BJ (cell line): Measurements from ENCODE around the gene FSTL4. TPM values are rescaled to one million over a fixed set of nuclear protein-coding genes. Genes with fewer than 3 reads are reported as not detected.

Experiments
- CTCF ChIA-PET: fragments of 350-600 bp; formaldehyde crosslinking; extraction: SDS; loops from one replicate; lab custom pipeline; 2021; ENCODE audit warnings: antibody characterized with exemption, inconsistent platforms; lab: Yijun Ruan, JAX
- POLR2A ChIA-PET: fragments of 300-600 bp; sonication (Branson Sonifier 250); formaldehyde crosslinking; extraction: SDS; loops from one replicate; lab custom pipeline; 2021; ENCODE audit warnings: antibody characterized with exemption; lab: Charles Lee
- DNase-seq: peaks from one replicate; pipeline ENCODE4 v3.0.0-alpha.2; 2011; ENCODE audit warnings: low read depth
- H3K27me3 ChIP-seq: 2 replicates; pipeline ENCODE4 v1.6.0; 2011; ENCODE audit warnings: low read length; ENCODE audit not compliant: control insufficient read depth, insufficient read depth
- H3K36me3 ChIP-seq: 2 replicates; pipeline ENCODE4 v1.5.1; 2011; ENCODE audit warnings: low read length; ENCODE audit not compliant: control insufficient read depth, insufficient read depth
- H3K4me3 ChIP-seq: 2 replicates; pipeline ENCODE4 v1.5.1; 2011; ENCODE audit warnings: low read depth, mild to moderate bottlenecking, control low read depth, low read length
- polyA plus RNA-seq: library from polyadenylated mRNA; depleted of rRNA; stranded (reverse); fragments of >200 nt; gene quantifications from 2 replicates; pipeline ENCODE4 v1.2.3, GENCODE V29; 2011
- TF ChIP-seq, protein P1 (sequence below): IDR thresholded peaks from 2 replicates; pipeline ENCODE4 v1.5.1; 2011; ENCODE audit warnings: low read depth, mild to moderate bottlenecking, control low read depth, inconsistent platforms, low read length, moderate library complexity; ENCODE audit not compliant: insufficient read depth

The FSTL4 gene
- polyA plus RNA-seq, 1 experiment = not detected

DNA sequence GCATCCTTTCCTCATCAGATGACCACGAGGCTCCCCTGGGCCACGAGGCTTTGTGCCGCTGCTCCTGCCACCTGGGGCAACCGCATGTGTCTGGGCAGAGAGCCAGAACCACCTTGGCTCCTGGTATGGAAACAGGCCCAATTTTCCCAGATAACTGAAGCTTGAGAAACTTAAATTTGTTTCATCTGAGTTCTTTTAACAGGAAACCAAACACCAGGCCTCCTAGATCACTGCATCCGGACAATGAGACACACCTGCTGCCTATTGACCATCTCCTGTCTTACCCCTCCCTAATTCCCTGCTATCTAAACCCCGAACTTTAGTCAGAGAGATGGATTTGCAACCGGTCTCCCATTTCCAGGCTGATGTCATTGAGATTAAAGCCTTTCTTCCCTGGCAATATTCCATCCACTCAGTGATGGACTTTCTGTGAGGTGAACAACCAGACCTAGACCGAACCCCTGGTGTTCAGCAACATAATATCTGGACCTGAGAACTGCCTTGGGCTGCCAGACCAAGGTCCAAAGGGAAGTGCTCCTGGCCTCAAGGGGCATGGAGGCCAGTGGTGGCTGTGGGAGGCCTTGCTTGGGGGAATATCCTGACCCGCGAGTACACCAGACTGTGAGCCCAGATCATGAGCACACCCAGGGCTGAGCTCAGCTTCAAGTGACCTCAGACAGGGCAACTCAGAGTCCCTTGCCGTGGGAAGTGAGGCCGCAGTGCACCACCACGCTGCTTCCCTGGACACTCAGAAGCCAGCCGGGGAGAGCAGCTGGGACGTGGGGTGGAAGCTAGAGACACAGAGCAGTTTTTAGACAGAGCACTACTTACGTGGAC is 360.8 kb downstream of the FSTL4 start:
- ChIA-PET POLR2A (no interaction called here), CTCF (no interaction called here)
- Histone ChIP-seq H3K4me3 (no peak overlapping the region), H3K36me3 (no peaks in the 10 kb centered on the region), H3K27me3 (no peaks in the 10 kb centered on the region; the same call in 1 of the 2 replicates)
- DNase-seq = no peak
- TF ChIP-seq, protein P1, sequence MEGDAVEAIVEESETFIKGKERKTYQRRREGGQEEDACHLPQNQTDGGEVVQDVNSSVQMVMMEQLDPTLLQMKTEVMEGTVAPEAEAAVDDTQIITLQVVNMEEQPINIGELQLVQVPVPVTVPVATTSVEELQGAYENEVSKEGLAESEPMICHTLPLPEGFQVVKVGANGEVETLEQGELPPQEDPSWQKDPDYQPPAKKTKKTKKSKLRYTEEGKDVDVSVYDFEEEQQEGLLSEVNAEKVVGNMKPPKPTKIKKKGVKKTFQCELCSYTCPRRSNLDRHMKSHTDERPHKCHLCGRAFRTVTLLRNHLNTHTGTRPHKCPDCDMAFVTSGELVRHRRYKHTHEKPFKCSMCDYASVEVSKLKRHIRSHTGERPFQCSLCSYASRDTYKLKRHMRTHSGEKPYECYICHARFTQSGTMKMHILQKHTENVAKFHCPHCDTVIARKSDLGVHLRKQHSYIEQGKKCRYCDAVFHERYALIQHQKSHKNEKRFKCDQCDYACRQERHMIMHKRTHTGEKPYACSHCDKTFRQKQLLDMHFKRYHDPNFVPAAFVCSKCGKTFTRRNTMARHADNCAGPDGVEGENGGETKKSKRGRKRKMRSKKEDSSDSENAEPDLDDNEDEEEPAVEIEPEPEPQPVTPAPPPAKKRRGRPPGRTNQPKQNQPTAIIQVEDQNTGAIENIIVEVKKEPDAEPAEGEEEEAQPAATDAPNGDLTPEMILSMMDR = no peak

DNA sequence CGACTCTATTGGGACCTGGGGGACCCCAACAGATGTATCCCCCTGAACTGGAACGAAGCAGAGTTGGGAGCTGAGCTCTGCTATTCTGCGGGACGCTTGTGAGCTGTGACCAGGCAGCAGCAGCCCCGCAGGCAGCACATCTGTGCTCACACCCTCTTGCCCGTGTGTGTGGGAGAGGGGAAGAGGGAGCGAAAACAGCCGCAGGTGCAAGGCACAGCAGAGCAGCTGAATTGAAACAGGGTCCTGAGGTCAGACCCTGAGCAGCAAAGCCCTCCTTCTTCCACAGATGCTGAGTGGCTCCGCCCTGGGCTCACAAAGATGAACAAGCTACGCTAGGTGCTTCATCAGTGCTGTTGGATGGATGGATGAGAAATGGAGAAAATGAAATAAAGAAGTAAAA is 361.8 kb downstream of the FSTL4 start:
- no peak for DNase-seq
- POLR2A ChIA-PET = no interaction called here
- CTCF ChIA-PET = interaction anchor here (0.6 kb wide), 1 partner anchor 113 kb away, joined by 3 read pairs; no protein-coding TSS in a partner anchor
- Histone ChIP-seq H3K36me3 (no peaks in the 10 kb centered on the region), H3K4me3 (no peak overlapping the region), H3K27me3 (no peaks in the 10 kb centered on the region; the same call in 1 of the 2 replicates)
- TF ChIP-seq, protein P1 = no peak

- no peak for DNase-seq
- no peaks in the 10 kb centered on the region; the same call in 1 of the 2 replicates for H3K27me3 ChIP-seq
- no peak overlapping the region for H3K4me3 ChIP-seq
- CTCF ChIA-PET = no interaction called here
- POLR2A ChIA-PET = no interaction called here
- TF ChIP-seq, protein P1 = no peak
- H3K36me3 ChIP-seq = no peaks in the 10 kb centered on the region
Observed at GRCh38 chr5:133249593-133249992, 362.7 kb downstream of the FSTL4 start.

DNA sequence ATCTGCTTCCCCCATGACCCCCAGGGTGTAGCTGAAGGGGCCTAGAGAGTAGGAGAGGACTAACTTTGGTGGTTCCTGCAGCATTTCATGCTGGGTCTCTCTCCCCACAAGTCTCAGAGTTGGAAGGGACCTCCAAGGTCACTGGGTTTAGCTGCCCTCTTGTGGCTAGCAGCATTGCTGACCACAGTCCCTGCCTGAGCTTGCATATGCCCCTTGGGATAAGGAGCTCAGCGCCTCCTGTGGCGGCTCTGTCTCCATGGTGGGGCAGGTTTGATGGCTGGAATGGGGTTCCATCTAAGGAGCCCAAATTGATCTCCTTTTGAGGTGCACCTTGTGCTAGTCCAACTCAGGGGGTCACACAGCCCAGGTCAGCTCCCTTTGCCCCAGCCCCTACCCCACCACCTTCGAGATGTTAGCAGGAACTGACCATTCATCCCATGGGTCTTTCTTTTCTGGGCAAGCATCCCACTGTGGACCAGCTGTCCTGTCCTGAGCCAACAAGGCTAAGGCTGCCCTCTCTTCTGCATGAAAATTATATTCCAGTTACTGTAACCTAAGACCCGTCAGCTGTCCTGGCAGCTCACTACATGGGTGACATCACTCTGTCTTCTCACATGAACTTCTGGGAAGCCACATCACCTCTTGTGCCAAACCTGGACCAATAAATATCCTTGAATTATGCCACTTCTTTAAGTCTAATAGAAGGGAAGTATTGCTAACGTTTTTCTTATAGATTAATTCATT is 364.3 kb downstream of the FSTL4 start:
- no peak for DNase-seq

More for the DNA sequence above, 364.3 kb downstream of the FSTL4 start:
- Histone ChIP-seq H3K27me3 (no peaks in the 10 kb centered on the region), H3K36me3 (no peaks in the 10 kb centered on the region), H3K4me3 (no peak overlapping the region)
- TF ChIP-seq, protein P1 = peak; percentile 33; the same call in 1 of the 2 replicates
- CTCF ChIA-PET = interaction anchor here (0.7 to 1.0 kb wide), 2 partner anchors 8 to 137 kb away, joined by 3 read pairs; no protein-coding TSS in a partner anchor
- POLR2A ChIA-PET = no interaction called here
